Stimulated activated CD8-positive, alpha-beta memory T cell treated with anti-CD3 and anti-CD28 coated beads, Interleukin-4, amount 100 ng/mL, for 24 hours (primary cell): Measurements from ENCODE around the gene HDAC4.

Experiments used
- DNase-seq: peaks from one replicate; pipeline ENCODE4 v3.0.0-alpha.2; 2020; ENCODE audit warnings: low read depth

The HDAC4 gene

DNA sequence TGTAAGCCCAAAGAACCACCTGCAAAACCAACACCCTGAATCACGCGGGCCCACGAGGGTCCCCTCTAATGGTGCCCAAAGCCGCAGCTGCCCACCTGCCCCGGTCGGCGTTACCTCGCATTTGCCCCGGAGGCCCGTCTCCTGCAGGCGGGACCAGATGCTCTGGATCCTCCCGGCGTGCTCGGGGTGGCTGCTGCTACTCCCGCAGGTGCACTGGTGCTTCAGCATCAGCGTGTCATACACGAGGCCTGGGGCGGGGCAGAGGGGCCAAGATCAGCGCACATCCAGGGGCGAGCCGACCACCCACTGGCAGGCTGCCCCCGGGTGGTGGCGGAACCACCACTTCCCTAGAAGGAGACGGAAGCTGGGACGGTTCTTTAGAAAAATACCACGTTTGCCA is 292.9 kb downstream of the HDAC4 start:
- DNase-seq: no peak

DNA sequence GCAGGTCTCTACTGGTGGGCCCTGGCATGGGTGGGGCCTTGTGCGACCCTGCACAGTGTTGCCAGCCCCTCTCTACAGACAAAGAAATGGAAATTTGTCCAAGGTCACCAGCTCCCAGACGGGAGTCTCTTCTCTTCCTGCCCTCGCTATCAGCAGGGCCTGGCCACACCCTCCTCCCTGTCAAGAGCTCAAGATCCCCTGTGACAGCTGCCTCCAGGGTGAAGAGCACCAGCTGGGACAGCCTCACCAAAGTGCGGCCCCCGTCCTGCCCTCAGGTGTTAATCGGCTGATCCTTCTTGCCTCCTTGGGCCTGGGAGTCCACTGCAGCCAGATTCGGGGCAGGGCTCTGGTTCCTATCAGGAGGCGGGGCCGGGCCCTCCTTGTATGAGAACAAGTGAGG is 293.9 kb downstream of the HDAC4 start:
- no peak for DNase-seq

DNA sequence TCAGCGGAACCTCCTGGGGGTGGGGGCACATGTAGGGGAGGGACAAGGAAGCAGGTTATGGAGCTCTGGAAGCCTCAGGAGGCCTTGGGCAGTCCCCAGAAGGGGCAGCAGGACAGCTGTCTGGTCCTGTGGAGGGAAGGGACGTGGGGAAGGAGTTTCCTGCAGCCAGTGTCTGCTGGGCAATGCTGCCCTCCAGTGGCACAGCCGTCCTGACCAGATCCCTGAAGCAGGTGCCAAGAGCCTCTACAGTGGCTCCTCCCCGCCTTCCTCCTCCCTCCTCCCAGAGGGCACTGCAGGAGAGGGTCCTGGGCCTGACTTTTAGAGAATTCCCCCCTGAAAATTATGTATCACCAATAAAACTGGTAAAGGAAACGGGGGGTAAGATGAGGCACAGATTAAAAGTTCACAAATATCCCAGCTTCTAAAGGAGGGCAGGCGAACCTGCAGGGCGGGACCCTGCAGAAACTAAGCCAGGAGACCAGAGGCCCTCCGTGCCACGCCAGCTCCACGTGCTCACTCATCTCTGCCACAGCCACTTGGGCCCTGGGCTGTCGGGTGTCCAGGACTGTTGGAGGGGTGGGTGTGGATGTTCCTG is 294.4 kb downstream of the HDAC4 start:
- no peak for DNase-seq

DNA sequence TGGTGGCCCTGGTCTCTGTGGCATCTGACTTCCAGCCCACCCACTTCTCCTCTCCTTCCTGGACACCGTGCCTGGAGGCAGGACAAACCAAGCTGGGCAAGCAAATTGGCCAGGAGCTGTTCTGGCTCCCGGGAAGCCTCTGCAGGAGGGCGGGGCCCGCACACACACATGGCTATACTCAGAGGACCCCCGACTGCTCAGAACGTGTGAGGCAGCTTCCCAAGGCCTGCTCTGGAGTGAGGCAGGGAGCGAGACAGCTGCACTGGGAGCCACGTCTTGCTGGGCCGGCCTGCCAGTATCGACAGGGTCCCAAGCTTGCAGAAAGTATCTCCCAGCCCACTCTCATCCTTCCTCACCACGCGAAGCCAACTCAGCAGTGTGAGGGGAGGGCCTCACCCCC is 295.6 kb downstream of the HDAC4 start:
- DNase-seq: no peak

DNA sequence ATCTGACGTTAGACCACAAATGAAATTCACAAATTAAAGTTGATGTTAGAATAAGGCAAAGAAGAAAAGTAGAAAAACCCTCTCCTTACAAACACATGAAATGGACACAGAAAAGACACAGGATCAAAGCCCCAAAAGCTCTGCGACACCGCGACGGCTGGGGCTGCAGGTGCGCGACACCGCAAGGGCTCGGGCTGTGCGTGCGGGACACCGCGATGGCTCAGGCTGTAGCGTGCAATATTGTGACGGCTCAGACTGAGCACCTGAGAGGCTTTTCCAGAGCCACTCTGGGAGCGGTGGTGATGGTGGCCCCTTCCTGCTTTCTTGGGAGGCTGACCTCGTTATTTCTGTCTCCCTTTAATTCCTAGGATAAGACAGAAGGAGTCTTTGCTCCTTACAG is 296.0 kb downstream of the HDAC4 start:
- no peak for DNase-seq

DNA sequence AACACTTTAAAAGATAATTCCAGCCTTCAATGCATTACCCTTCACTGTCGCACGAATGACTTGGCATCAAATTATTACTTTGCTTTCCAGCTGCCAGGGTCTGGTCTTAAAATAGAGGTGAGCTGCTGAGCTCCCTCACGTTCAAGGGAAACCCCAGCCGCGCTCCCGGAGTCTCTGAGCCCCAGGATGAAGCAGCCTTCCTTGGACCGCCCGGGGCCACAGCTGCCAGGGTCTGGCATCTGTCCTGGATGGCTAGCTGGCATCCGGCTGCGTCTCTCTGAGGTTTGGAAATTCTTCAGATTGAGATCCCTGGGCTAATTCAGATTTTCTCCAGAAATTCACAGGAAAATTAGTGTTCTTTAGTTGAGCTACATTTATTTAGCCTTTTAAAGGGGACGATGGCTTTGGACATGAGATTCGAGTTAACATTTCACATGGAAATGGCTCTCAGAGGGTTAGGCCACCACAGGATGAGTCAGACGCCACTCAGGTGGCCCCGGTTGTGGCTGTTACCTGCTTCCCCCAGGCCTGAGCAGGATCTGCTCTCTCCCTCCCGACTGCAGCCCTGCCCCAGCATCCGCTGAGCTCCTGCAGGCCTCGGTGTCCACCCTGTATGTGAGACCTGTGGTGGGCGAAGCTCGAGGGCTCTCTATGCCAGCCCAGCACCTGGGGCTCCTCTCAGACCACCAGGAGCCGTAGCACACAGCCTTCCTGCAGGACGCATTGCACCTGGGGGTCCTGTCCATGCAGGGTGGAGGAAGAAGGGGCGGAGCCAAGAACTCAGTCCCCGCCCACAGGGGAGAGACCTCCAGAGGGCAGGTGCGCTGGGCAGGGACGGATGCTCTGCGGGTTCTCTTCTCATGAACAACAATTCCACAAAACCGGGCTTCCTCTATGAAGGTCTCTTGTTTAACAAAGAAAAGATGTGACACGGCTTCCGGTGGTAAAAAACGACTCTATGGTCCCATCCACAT is 297.4 kb downstream of the HDAC4 start:
- DNase-seq: no peak

DNA sequence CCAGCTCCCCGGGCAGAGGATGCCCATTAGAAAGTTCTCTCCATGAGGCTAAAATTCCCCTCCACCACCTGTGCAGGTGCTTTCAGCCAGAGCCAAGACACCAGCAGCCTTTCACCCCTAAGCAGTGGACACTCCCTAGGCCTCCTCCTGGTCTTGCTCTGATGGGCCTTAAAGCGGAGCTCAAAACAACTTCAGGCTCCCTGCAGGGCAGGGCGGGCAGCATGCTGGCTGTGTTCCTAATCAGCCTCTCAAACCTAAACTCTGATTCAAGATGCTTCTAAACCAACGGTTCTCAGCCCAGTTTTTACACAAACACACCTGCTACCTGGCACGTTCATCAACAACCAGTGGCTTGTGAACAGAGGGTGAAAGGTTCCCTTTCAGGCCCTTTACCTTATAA is 298.6 kb downstream of the HDAC4 start:
- DNase-seq: no peak

DNA sequence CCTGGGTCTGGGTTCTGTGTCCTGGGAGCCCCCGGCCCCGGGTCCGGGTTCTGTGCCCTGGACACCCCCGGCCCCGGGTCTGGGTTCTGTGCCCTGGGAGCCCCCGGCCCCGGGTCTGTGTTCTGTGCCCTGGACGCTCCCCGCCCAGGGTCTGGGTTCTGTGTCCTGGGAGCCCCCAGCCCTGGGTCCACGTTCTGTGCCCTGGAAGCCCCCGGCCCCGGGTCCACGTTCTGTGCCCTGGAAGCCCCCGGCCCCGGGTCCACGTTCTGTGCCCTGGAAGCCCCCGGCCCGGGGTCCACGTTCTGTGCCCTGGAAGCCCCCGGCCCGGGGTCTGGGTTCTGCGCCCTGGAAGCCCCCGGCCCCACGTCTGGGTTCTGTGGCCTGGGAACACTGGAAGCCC is 299.0 kb downstream of the HDAC4 start:
- DNase-seq: no peak

DNA sequence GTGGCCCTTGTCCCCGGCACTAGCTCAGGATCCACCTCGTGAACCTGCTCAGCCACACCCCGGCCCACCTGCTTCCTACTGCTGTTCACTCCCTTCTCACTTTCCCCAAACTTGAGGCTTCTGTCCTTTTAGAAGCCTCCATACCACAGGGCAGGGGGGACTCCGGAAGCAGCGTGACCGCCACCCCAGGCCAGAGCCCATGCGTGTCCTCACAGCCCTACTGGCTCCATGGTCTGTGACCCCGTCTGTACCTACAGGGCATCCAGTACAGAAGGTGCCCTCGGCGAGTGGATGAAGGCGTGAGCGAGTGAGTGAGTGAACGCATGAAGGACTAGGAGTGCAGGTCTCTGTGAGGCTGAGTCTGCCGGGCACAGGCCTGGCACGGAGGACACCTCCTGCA is 299.7 kb downstream of the HDAC4 start:
- DNase-seq: no peak

DNA sequence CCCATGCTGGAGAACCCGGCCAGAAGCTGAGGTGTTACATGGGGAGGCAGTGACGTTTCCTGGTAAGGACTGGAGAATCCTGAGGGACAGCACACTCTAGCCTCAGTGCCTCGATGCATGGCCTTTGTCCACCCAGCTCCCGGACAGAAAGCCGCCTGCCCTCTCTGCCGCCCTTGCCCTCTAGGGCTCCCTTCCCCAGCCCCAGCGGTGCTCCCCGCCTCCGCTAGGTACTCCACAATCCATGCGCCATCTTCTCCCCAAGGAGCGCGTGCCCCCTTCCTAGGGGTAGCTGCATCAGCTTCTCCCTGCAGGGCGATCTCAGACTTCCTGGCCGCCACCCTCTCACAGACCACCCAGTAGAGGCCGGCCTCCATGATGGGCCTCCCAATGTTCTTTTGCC is 301.3 kb downstream of the HDAC4 start:
- no peak for DNase-seq

DNA sequence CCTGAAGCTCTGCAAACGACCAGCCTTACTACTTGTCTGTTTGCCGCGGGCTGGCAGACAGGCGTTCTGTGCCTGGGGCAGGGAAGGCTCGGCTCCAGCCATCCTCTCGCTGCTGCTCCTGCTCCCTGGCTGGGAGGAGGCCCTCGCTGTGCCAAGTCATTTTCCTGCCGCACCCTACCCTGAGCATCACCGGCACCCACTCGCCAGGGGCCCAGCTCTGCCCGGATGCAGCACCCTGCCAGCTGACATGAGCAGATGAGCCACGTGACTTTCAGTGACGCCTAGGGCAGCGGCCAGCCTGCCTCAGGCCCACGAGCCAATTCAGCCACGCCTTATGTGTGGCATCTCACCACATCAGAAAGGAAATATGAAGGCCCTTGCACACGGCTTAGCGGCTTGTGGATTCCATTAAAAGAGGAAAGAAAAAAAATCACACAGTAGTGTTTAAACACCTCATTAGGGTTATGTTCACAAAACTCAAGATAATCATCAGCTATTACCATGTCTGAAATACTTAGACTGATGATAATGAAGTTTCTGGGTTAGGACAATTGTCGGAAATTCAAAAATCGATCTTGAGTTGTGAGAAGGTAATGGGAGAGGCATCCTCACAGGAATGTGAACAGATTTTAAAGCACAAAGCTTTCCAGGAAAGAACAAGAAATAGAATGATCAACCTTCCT is 302.4 kb downstream of the HDAC4 start:
- DNase-seq: no peak

DNA sequence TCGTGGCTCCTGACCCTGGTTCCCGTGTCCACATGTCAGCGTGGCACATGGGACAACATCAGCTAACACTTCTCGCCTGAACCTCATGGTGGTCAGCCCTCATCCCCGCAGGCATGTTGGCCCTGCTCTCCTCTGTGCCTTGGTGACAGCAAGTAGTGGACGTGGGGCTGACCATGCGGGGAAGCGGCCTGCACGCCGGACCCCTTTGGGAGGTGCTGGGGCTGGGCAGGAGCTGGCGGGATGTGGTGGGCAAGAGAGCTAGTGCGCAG is 303.5 kb downstream of the HDAC4 start:
- DNase-seq: no peak

DNA sequence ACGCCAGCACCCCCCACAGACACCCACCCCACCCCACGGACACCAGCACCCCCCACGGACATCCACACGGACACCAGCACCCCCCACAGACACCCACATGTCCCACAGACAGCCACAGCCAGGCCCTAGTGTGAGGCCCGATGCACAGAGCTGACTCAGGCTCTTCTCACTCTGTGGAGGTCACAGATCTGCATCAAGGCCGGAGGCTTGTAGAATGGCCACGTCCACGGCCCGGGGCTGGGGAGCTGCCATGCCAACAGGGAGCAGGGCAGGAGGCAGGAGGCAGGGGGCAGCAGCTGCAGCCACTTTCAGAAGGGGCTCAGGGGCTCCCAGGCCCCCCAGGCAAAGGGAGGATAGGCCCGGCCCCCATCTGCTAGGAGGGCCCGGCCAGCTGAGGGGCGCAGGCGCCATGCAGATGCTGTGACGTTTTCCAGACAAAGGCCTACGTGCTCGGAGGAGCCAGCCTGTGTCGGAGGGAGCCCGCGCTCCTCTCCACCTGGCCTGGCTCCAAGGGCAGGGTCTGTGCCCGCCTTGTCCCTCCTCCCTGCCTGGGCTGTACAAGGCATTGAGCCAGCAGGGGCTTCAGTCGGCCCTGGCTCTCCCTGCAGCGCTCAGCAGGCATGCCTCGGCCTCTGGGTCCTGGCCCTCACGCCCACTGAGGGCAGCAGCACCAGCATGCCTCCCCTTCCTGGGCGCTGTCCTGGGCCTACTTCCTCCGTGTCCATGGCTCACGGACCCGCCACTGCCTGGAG is 304.0 kb downstream of the HDAC4 start:
- DNase-seq: no peak

DNA sequence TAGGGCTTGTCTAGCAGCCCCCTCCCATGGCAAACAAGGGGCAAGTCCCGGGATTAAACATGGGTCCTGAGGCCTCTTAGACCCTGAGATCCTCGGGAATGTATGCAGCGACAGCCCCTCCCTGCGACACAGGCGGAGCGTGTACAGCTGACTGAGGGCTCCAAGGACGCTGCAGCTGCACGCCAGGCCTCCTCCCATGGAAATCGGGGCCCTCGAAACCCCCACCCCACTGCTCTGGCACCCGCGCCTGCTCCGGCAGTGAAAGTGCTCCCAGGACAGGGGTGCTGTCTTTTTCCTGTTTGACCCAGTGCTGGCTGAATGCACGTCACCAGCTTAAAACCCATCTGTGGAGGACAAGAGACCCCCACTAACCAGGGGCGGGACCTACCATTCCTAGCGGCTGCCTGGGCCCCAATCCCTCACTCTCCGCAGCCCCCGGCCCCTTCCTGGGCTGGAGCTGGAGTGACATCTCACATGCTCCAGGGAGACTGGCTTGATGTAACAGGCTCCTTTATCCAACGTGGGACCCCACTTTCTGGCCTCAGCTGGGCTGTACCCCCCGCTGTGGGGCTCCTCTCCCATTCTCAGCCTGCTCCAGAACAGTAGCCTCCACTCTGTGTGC is 305.2 kb downstream of the HDAC4 start:
- DNase-seq: no peak

DNA sequence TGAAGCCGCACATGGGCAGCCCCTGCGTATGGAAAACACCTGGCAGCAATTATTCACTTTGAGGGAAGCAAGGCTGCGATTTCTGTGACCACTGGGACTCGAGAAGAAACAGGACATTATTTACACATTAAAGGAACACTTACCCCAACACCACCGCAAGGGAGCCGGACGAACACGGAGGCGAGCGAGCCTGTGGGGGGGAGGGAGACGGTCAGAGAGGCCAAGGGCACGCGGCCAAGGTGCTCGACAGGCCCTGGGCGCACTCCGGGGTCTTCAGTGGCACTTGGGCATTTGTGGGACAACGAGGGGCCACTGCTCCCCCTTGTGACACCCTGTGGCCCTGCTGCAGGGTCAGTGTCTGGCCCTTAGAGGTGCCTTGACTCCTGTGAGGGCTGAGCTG is 306.0 kb downstream of the HDAC4 start:
- no peak for DNase-seq

DNA sequence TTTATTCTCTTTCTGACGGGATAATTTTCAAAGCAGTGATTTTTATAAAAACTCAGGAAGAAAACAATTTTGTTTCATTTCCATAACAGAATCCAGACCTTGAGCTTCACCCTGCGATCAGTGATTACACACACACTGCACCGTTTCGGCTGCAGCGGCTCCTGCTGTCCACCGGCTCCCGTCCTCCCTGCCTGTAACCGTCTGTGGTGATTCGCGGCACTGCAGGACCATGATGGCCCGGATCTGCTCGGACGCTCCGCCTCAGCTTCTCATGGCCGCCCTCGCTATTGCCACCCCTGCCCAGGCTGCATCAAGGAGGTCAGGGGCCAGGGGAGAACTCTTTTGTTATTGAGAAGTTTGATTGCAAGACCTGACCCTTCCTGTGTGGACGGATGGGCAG is 306.9 kb downstream of the HDAC4 start:
- no peak for DNase-seq

DNA sequence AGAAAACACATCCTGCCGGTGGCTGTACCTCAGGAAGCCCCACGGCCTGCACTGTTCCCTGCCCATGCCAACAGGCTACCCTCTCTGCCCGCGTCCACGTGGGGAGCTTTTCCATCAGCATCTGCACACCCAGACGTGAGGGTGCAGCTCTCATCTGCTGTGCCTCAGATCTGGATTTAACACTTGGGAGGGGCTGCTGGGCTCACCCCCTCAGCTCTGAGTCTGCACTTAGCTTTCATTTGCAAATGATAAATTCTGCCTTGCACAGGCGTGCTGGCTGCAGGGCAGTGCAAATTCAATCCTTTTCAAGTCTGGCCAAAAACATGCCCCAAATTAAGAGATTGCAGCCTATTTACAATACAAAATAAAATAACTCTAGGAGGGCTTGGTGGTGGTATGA is 307.3 kb downstream of the HDAC4 start:
- no peak for DNase-seq

DNA sequence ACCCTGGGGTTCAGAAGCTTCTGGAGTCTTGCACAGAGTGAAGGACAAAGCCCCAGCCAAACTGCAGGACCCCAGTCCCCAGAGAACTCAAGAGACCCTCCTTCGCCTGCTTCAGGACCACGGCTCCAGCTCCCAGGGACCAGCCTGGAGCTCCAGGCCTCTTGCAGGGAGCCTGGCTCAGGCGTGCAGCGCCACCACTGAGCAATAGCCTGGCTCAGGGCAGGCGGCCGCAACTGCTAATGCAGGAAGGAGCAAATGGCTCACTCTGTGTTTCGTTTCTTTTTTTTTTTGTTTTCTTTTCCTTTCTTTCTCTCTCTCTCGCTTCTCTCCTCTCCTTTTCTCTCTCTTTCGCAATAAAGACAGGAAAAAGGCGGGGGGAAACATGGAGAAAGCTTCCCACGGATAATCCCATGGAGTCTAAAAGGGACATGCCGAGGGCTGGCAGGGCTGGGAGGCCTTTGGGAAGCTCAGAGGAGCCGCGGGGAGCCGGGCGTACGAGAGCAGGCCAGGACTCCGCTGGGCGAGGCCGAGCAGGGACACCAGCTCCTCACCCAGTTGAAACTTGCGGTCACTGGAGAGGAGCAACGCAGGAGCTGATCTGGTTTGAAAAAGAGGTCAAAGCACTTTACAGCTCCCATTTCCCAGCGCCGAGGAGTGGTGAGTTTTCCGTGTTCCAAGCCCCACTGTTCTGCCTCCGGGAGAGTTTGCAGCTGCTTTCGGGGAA is 308.1 kb downstream of the HDAC4 start:
- DNase-seq: no peak

DNA sequence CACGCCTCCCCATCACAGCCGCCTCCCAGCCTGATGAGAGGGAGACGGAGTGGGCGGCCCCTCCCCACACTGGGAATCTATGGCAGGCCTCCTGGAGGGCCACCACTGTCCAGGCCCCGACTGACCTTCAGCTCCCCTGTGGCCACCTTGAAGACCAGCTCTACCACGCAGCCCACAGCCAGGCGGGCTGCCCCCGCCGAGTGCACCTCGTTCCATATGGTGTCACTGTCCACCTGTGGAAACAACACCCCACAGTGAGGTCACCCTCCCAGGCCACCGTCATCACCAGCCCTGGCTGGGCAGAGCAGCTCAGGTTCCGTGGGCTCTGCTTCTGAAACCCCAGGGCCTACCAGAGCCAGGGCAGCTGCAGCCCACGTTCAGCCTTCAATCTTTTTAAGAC is 310.9 kb downstream of the HDAC4 start:
- no peak for DNase-seq

DNA sequence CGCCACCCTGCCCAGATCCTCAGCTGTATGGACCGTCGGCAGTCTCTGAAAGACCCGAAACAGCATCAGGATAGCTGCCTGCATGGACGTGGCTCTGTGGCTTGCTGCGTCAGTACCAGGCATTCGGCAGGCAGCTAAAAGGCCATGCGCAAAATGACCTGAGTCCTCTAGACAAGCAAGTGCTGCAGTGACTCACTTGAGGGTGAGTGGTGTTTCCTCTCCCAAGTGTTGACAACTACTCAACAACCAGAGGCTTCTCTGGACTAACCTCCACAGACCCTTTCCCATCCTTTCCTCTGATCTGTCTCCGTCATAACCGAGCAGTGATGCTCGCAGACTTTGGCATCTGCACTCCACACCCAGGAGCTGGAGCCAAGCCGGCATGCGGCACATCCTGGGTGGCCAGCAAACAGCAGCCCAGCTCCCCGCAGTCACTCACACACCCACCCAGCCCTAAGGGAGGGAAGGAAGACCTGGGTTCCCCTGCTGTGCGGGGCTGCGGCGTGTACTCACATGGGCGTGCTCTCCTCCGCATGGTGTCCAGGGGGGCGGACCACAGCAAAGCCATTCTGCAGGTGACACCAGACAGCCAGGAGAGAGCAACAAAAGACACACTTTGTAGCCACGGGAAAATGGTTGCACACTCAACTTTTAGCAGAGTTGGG is 313.6 kb downstream of the HDAC4 start:
- DNase-seq: no peak
